ENCODE results near the gene LSM11.

- TF ChIP-seq, protein P1, sequence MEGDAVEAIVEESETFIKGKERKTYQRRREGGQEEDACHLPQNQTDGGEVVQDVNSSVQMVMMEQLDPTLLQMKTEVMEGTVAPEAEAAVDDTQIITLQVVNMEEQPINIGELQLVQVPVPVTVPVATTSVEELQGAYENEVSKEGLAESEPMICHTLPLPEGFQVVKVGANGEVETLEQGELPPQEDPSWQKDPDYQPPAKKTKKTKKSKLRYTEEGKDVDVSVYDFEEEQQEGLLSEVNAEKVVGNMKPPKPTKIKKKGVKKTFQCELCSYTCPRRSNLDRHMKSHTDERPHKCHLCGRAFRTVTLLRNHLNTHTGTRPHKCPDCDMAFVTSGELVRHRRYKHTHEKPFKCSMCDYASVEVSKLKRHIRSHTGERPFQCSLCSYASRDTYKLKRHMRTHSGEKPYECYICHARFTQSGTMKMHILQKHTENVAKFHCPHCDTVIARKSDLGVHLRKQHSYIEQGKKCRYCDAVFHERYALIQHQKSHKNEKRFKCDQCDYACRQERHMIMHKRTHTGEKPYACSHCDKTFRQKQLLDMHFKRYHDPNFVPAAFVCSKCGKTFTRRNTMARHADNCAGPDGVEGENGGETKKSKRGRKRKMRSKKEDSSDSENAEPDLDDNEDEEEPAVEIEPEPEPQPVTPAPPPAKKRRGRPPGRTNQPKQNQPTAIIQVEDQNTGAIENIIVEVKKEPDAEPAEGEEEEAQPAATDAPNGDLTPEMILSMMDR (IDR thresholded peaks at IDR 0.05) = no peak
- TF ChIP-seq POLR2A (IDR thresholded peaks at IDR 0.05) = no peak
Measured at GRCh38 chr5:157785801-157786200, 42.3 kb downstream of the LSM11 start.
